H1 (cell line): ENCODE results near the gene TNRC6B. TPM values are rescaled to one million over a fixed set of nuclear protein-coding genes. Genes with fewer than 3 reads are reported as not detected.

Experiments
- ASH2L ChIP-seq: fragments of 200-600, 300-600 bp; sonication (generic); IDR thresholded peaks from one replicate; pipeline ENCODE4 v1.7.1; 2017; ENCODE audit warnings: low read length
- CHD2 ChIP-seq: IDR thresholded peaks from 2 replicates; pipeline ENCODE4 v1.6.1; 2012; ENCODE audit warnings: low read length, improper control_type of control experiment
- CHD7 ChIP-seq: fragments of 300-600 bp; sonication (generic); IDR thresholded peaks from 2 replicates; pipeline ENCODE4 v1.7.1; 2012; ENCODE audit warnings: low read length, moderate library complexity, mild to moderate bottlenecking, inconsistent platforms; ENCODE audit not compliant: insufficient replicate concordance
- POLR2AphosphoS5 ChIP-seq: IDR thresholded peaks from 2 replicates; pipeline ENCODE4 v1.6.1; 2011; ENCODE audit warnings: low read depth, low read length
- RAD21 ChIP-seq, 2 experiments: IDR thresholded peaks in 1 of 2; conservative IDR thresholded peaks in 1 of 2; 2 replicates each; pipeline ENCODE4 v1.6.1; 2011; ENCODE audit warnings: low read depth in 2 of 2, low read length in 2 of 2, improper control_type of control experiment in 1 of 2, inconsistent platforms in 1 of 2, mild to moderate bottlenecking in 1 of 2, moderate library complexity in 1 of 2
- SUZ12 ChIP-seq: fragments of 200-600 bp; sonication (generic); IDR thresholded peaks from 2 replicates; pipeline ENCODE4 v1.6.1; 2012; ENCODE audit warnings: mild to moderate bottlenecking, inconsistent platforms, low read length, moderate library complexity, mixed read lengths
- TAF1 ChIP-seq: IDR thresholded peaks from 2 replicates; pipeline ENCODE4 v1.6.1; 2011; ENCODE audit warnings: mild to moderate bottlenecking, low read depth, low read length
- polyA plus RNA-seq, 7 experiments: library from polyadenylated mRNA; depleted of rRNA in 3 of 7; stranded (reverse) in 5 of 7; unstranded in 2 of 7; fragments of >200 nt in 5 of 7; fragments of 200-250 nt in 2 of 7; gene quantifications; 1 replicate in 5 of 7; 2 replicates in 1 of 7; 4 replicates in 1 of 7; pipeline versions ENCODE4 v1.2.1 to v1.2.3, GENCODE V29; 2011 to 2013; ENCODE audit warnings: missing spikeins in 2 of 7, mixed read lengths in 2 of 7
- total RNA-seq: library from RNA; stranded (reverse); fragmentation: NEBNext Ultra II Directional; extraction: Animal tissue kit (Norgen Biotek cat#: 25700); gene quantifications from 2 replicates; pipeline ENCODE4 v1.2.1, GENCODE V29; 2021

TNRC6B gene
- total and polyA plus RNA-seq, 2 of the 8 experiments (the other 6 are each of a cell fraction or from before 2014, with no cell fraction given), result 12.5 to 48.9 TPM

DNA sequence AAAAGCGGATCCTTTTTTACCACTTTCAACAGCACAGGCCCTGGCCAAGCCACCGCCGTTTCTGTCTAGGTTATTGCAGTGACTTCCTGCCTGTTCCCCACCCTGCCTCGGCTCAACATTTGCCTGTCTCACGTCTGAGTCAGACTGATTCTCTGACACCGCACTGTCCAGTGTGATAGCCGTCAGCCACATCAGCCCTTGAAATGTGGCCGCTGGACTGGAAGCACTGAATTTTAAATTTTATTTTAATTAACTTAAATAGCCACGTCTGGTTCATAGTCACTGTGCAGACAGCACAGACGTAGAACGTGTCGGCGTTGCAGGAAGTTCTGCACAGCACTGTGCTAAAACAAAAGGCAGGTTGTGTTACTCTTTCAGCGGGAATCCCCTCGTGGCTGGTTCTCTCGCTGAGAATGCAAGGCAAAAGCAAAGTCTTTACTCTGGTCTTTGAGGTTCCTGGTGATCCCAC lies 112.3 kb downstream of the TNRC6B start (continued):
- TF ChIP-seq CHD7 (no peak), POLR2AphosphoS5 (no peak), RAD21 (IDR thresholded peaks at IDR 0.05 in 1 of 2, conservative IDR thresholded peaks at IDR 0.05 in 1 of 2; ENCODE audit: low read depth in 2 of 2, low read length in 2 of 2) (no peak), SUZ12 (no peak), ASH2L (no peak), TAF1 (no peak), CHD2 (no peak)
